HG02763 (cell line): ENCODE data around the gene TRAPPC5.
A peak's percentile ranks its signal among the peaks of the same experiment; 100 is the strongest.

Experiments used
- ATAC-seq: cut with Tn5 transposase; IDR thresholded peaks from one replicate; pipeline ENCODE4 v1.9.1; 2021; ENCODE audit warnings: mild to moderate bottlenecking, moderate library complexity; ENCODE audit not compliant: unreplicated experiment

TRAPPC5 gene

DNA sequence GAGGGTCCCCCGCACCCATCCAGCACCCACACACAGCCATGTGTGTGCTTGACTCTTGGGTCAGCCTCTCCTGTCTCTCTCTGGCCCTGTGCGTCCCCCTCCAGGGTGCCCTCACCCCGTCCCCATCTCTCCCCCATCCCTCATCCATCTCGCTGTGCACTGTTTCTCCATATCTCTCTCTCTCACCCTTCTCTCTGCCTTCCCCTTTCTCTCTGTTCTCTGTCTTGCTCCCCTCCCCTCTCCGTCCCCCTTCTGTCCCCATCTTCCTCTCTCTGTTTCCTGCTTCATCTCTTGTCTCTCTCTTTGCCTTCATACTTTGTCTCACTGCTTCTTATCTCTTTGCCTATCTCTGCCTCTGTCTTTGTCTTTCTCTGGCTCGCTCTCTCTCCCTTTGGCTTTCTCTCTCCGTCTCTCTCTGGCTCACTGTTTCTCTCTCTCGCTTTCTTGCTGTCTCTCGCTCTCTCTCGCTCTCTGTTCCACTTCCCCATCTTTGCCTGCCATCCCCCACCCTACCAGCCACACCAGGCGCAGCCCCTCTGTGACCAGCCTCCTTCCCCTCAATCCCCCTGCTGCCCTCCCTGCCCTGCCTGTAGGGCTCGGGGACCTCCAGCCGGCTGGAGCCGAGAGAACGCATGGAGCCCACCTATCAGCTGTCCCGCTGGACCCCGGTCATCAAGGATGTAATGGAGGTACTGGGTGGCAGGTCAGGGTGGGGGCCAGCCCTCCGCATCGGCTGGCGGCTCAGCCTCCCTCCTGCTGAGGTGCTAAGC, 34.8 kb upstream of the TRAPPC5 start:
- no peak for ATAC-seq

- ATAC-seq, result no peak
These were observed 34.3 kb upstream of the TRAPPC5 start for GRCh38 chr19:7646426-7646700.

GRCh38 chr19:7647156-7647555, 33.5 kb upstream of the TRAPPC5 start:
- no peak for ATAC-seq

GRCh38 chr19:7648265-7649014, 32.2 kb upstream of the TRAPPC5 start:
- no peak for ATAC-seq

DNA sequence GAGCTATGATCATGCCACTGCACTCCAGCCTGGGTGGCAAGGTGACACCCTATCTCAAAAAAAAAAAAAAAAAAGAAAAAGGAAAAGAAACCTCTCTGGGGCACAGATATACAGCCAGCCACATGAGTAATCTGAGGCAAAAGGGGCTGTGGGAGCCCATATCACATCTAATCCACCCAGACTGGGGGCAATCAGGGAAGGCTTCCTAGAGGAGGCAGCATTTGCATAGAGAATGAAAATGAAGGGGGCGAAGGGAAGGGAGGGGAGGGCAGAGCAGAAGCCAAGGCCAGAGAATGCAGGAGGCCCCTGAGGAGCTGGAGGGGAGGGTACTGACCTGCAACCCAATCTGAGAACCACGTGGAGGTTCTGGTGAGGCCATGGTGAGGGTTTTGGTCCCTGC, 30.5 kb upstream of the TRAPPC5 start:
- no peak for ATAC-seq

GRCh38 chr19:7652061-7652641, 28.5 kb upstream of the TRAPPC5 start:
- no peak for ATAC-seq

DNA sequence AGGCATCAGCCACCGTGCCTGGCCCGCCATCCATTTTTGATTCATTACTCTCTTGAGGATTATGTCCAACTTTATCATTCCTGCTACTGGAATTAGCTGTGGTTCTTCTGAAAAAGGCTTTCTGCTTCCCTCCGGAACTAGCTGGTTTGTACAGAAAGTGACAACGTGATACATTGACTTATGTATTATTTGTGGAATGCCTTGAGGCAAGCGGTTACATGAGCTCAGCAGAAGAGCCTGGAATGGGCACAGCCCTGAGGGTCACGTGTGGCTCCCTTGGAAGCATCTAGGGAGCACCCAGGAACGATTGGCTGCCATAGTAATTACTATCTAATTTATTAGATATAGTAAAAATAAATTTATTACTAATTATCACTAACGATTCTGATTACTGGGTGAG, 26.2 kb upstream of the TRAPPC5 start:
- ATAC-seq, result no peak

- no peak for ATAC-seq
These were observed 25.1 kb upstream of the TRAPPC5 start for GRCh38 chr19:7655581-7655980.

- no peak for ATAC-seq
These were observed 23.4 kb upstream of the TRAPPC5 start for GRCh38 chr19:7657131-7657751.

DNA sequence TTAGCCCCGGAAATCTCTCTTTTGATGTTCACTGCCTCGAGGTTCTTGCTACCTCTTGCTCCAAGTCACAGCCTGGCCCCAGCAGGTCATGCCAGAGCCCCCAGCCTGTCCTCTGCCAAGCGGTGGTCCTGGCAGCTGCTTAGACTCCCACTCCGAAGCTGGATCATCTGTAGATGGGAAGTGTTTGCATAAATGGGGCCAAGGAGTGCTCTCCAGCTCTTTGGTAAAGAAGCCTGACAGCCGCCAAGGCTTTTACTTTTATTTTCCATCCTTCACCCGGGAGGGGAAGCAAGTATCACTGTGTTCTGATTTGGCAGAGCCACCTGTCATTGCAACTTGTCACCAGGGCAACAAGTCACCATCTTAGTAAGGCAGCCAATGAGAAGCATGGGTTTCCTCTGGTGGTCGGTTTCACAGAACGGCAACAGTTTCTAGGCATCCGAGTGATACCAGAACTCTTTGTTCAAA, 22.4 kb upstream of the TRAPPC5 start:
- peak; percentile 67 for ATAC-seq

GRCh38 chr19:7661744-7662538, 18.7 kb upstream of the TRAPPC5 start:
- ATAC-seq, result no peak

DNA sequence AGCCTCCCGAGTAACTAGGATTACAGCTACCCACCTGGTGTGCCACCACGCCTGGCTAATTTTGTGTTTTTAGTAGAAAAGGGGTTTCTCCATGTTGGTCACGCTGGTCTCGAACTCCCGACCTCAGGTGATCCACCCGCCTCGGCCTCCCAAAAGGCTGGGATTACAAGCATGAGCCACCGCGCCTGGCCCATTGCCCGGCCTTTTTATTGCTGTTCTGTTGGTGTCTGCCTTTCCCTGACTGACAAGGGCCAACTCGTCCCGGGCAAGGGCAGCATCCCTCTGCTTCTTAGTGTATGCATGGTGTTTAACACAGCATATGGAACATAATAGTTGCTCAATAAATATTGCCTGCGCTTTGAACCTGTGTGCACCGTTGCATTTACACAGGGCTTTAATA, 18.0 kb upstream of the TRAPPC5 start:
- no peak for ATAC-seq

DNA sequence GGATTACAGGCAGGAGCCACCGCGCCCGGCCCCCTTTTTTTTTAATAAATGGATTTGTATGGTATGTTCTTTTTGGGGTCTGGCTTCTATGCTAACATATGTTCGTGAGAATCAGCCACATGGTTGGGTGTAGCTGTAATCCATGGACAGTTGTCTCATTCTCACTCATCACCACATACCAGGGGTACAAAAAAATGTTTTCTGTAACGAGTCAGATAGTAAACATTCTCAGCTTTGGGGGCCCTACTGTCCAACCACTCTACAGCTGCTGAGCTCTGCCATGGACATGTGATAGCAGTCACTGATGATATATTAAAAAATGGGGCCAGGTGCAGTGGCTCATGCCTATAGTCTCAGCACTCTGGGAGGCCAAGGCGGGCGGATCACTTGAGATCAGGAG, 16.9 kb upstream of the TRAPPC5 start:
- no peak for ATAC-seq

- ATAC-seq, result no peak
These were observed 15.6 kb upstream of the TRAPPC5 start for GRCh38 chr19:7665076-7665475.

GRCh38 chr19:7668842-7669241, 11.8 kb upstream of the TRAPPC5 start, which contains the start of gene RETN:
RETN (plus strand) TSS chr19:7669049; CDS start chr19:7669327, 278 bp downstream.
- no peak for ATAC-seq

GRCh38 chr19:7669641-7670040, 11.0 kb upstream of the TRAPPC5 start:
- ATAC-seq, result no peak

DNA sequence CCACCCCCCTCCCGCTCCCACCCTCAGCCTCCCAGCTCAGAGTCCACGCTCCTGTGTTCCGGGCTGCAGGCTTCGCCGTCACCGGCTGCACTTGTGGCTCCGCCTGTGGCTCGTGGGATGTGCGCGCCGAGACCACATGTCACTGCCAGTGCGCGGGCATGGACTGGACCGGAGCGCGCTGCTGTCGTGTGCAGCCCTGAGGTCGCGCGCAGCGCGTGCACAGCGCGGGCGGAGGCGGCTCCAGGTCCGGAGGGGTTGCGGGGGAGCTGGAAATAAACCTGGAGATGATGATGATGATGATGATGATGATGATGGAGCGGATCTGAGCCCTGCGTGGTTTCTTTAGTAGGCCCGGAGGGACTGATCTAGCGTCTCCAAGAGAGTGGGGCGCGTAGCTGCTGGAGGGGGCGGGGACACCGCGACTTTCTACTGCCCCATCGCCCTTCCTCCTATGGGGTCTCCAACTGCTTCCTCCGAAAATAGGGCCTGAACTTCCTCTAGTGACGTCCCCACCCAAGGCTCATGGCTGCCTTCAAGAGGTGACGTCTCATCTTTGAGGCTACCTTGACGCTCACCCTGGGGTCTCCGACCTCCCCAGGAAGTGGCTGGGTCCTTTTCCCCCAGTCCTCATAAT, 10.4 kb upstream of the TRAPPC5 start:
- no peak for ATAC-seq

DNA sequence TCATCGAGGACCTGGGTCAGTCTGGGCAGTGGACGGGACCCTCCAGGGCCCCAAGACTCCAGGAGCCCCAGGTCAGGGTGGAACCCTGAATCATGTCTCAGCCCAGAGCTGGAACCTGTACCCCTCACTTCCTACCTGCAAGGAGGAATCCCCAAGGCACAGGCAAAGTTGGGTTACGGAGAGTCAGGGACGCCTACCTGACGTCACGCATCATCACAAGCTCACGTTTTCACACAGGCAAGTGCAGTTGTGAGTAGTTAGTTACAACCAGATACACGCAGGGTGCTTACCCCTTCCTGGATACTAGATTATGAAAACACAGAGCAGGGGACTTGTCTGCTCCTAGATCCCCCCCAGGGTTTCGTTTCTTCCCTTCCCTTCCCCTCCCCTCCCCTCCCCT, 9.8 kb upstream of the TRAPPC5 start:
- ATAC-seq, result no peak

- ATAC-seq, result no peak
These were observed 8.1 kb upstream of the TRAPPC5 start for GRCh38 chr19:7672522-7672921.
